HEK293 (cell line): ENCODE results near the gene CEP112.

Source experiments
- CTCF ChIA-PET: fragments of 350-600 bp; formaldehyde crosslinking; extraction: SDS; loops from one replicate; lab custom pipeline; 2021; ENCODE audit warnings: antibody characterized with exemption; lab: Yijun Ruan, JAX
- POLR2A ChIA-PET: fragments of 300-600 bp; formaldehyde crosslinking; extraction: SDS; loops from one replicate; lab custom pipeline; 2020; ENCODE audit warnings: antibody characterized with exemption, inconsistent platforms; lab: Yijun Ruan, JAX
- H3K27ac ChIP-seq: fragments of 200-500 bp; sonication (Bioruptor generic); 2 replicates; pipeline ENCODE4 v1.5.1; 2014; ENCODE audit warnings: low read depth, low read length, control low read depth, inconsistent platforms; ENCODE audit errors: extremely low read depth
- H3K36me3 ChIP-seq, 2 experiments: fragments of 200-500 bp in 1 of 2; sonication (Bioruptor generic) in 1 of 2; 1 replicate in 1 of 2; 2 replicates in 1 of 2; pipeline ENCODE4 v1.5.1; 2014 to 2017; ENCODE audit warnings: inconsistent platforms in 2 of 2, low read length in 2 of 2; ENCODE audit not compliant: control insufficient read depth in 2 of 2, insufficient read depth in 1 of 2
- H3K4me1 ChIP-seq: fragments of 200-500 bp; sonication (Bioruptor generic); 2 replicates; pipeline ENCODE4 v1.5.1; 2014; ENCODE audit warnings: mild to moderate bottlenecking, low read length, inconsistent platforms; ENCODE audit not compliant: control insufficient read depth, insufficient read depth
- H3K4me3 ChIP-seq: 2 replicates; pipeline ENCODE4 v1.5.1; 2011; ENCODE audit warnings: low read depth, mild to moderate bottlenecking, control low read depth, low read length, moderate library complexity
- H3K9me3 ChIP-seq: fragments of 200-500 bp; sonication (Bioruptor generic); 2 replicates; pipeline ENCODE4 v1.5.1; 2014; ENCODE audit warnings: low read depth, low read length, inconsistent platforms; ENCODE audit not compliant: control insufficient read depth, insufficient read depth
- BCL11B ChIP-seq: fragments of 450-650 bp; formaldehyde crosslinking; IDR thresholded peaks from 2 replicates; pipeline ENCODE4 v1.5.1; 2016; ENCODE audit warnings: low read depth, missing biosample characterization, missing genetic modification characterization
- KLF17 ChIP-seq: fragments of 450-650 bp; formaldehyde crosslinking; IDR thresholded peaks from 2 replicates; pipeline ENCODE4 v1.5.1; 2016; ENCODE audit warnings: missing biosample characterization, missing genetic modification characterization
- KLF8 ChIP-seq: fragments of 450-650 bp; formaldehyde crosslinking; IDR thresholded peaks from 2 replicates; pipeline ENCODE4 v1.5.1; 2016; ENCODE audit warnings: missing biosample characterization, missing genetic modification characterization
- SP2 ChIP-seq: fragments of 450-650 bp; formaldehyde crosslinking; IDR thresholded peaks from 2 replicates; pipeline ENCODE4 v1.5.1; 2016; ENCODE audit warnings: missing biosample characterization, missing genetic modification characterization
- ZBTB17 ChIP-seq: fragments of 450-650 bp; formaldehyde crosslinking; IDR thresholded peaks from 2 replicates; pipeline ENCODE4 v1.5.1; 2016; ENCODE audit warnings: missing biosample characterization, missing genetic modification characterization
- ZBTB20 ChIP-seq: fragments of 450-650 bp; formaldehyde crosslinking; IDR thresholded peaks from 2 replicates; pipeline ENCODE4 v1.5.1; 2016; ENCODE audit warnings: missing biosample characterization, missing genetic modification characterization
- ZBTB26 ChIP-seq: fragments of 450-650 bp; formaldehyde crosslinking; optimal IDR thresholded peaks from 2 replicates; pipeline ENCODE3; 2016; ENCODE audit warnings: missing biosample characterization, mild to moderate bottlenecking, missing genetic modification characterization
- ZEB2 ChIP-seq: fragments of 450-650 bp; formaldehyde crosslinking; IDR thresholded peaks from 2 replicates; pipeline ENCODE4 v1.5.1; 2016; ENCODE audit warnings: missing biosample characterization, missing genetic modification characterization
- ZNF174 ChIP-seq: fragments of 450-650 bp; formaldehyde crosslinking; IDR thresholded peaks from 2 replicates; pipeline ENCODE4 v1.5.0; 2017; ENCODE audit warnings: missing biosample characterization, mild to moderate bottlenecking, missing genetic modification characterization
- ZNF274 ChIP-seq, 2 experiments: fragments of 200-500 bp in 1 of 2; fragments of 450-650 bp in 1 of 2; sonication (Bioruptor generic) in 1 of 2; formaldehyde crosslinking in 1 of 2; IDR thresholded peaks; 2 replicates each; pipeline versions ENCODE4 v1.5.1 to v1.6.1; 2014 to 2016; ENCODE audit warnings: borderline replicate concordance in 1 of 2, inconsistent platforms in 1 of 2, low read length in 1 of 2, missing biosample characterization in 1 of 2, missing genetic modification characterization in 1 of 2
- ZNF423 ChIP-seq: fragments of 450-650 bp; formaldehyde crosslinking; IDR thresholded peaks from 2 replicates; pipeline ENCODE4 v1.5.1; 2016; ENCODE audit warnings: missing biosample characterization, missing genetic modification characterization
- ZNF426 ChIP-seq: fragments of 450-650 bp; formaldehyde crosslinking; IDR thresholded peaks from 2 replicates; pipeline ENCODE4 v1.5.1; 2017; ENCODE audit warnings: missing biosample characterization, missing genetic modification characterization, mild to moderate bottlenecking, inconsistent platforms, moderate library complexity
- ZNF510 ChIP-seq: fragments of 450-650 bp; formaldehyde crosslinking; IDR thresholded peaks from 2 replicates; pipeline ENCODE4 v1.5.1; 2018; ENCODE audit warnings: mild to moderate bottlenecking, missing genetic modification characterization, missing biosample characterization; ENCODE audit not compliant: insufficient replicate concordance
- ZNF530 ChIP-seq: fragments of 450-650 bp; formaldehyde crosslinking; IDR thresholded peaks from 2 replicates; pipeline ENCODE4 v1.5.1; 2016; ENCODE audit warnings: low read depth, missing biosample characterization, missing genetic modification characterization
- ZNF548 ChIP-seq: fragments of 450-650 bp; formaldehyde crosslinking; IDR thresholded peaks from 2 replicates; pipeline ENCODE4 v1.5.1; 2016; ENCODE audit warnings: missing biosample characterization, missing genetic modification characterization
- ZNF600 ChIP-seq: fragments of 450-650 bp; formaldehyde crosslinking; IDR thresholded peaks from 2 replicates; pipeline ENCODE4 v1.5.1; 2016; ENCODE audit warnings: missing biosample characterization, missing genetic modification characterization
- ZNF621 ChIP-seq: fragments of 450-650 bp; formaldehyde crosslinking; IDR thresholded peaks from 2 replicates; pipeline ENCODE4 v1.5.1; 2017; ENCODE audit warnings: missing biosample characterization, missing genetic modification characterization
- ZNF660 ChIP-seq: fragments of 450-650 bp; IDR thresholded peaks from 2 replicates; pipeline ENCODE4 v1.5.1; 2018; ENCODE audit warnings: missing biosample characterization, mild to moderate bottlenecking, missing genetic modification characterization
- ZNF830 ChIP-seq: fragments of 450-650 bp; IDR thresholded peaks from 2 replicates; pipeline ENCODE4 v1.5.0; 2018; ENCODE audit warnings: missing biosample characterization, missing genetic modification characterization, low read depth, mild to moderate bottlenecking, moderate library complexity
- ZSCAN16 ChIP-seq: fragments of 450-650 bp; formaldehyde crosslinking; IDR thresholded peaks from 2 replicates; pipeline ENCODE4 v1.5.1; 2016; ENCODE audit warnings: missing biosample characterization, missing genetic modification characterization
- TF ChIP-seq, protein P1 (sequence below): fragments of 450-650 bp; formaldehyde crosslinking; IDR thresholded peaks from 2 replicates; pipeline ENCODE4 v1.5.1; 2016; ENCODE audit warnings: missing biosample characterization, missing genetic modification characterization
- TF ChIP-seq, protein P2 (sequence below): fragments of 450-650 bp; formaldehyde crosslinking; IDR thresholded peaks from 2 replicates; pipeline ENCODE4 v1.5.1; 2016; ENCODE audit warnings: missing biosample characterization, missing genetic modification characterization

The CEP112 gene

DNA sequence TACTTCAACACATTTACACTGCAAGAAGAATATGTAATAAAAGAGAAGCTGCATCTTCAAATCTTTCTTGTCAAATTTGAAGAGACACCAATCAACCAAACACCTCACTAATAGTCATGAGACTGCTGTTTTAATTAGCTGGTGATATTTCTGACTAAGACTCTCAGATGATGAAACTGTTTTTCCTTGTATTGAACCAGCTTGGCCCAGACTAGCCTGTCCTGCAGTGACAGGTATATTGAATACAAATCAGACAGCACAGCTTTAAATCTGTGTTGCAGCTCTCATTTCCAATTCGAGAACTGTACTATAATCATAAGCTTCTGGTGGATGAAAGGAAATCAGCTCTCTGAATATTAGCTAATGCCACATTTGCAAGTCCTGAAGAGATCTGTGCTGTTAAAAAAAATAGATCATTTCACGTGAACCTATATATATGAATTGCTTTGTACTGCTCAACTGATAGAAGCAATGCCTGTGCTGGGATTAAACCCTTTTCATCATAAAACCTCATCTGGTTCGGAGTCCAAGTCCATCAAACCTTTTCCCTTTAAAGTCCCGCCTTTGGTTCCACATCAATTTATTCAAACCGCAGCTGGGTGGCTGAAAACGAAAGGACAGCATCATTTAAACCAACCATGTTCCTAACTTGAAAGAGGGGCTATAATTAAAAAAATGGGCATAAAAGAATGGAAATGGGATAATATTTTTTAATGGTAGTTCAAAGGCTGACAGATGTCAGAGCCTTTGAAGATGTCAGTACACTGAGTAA lies 306.2 kb downstream of the CEP112 start:
- no peak overlapping the region for H3K27ac ChIP-seq
- POLR2A ChIA-PET, result no interaction called here

GRCh38 chr17:65876985-65877384 lies 314.9 kb downstream of the CEP112 start:
- H3K9me3 ChIP-seq, result no peaks in the 10 kb centered on the region
- no peak overlapping the region for H3K27ac ChIP-seq
- no peak overlapping the region for H3K4me3 ChIP-seq
- H3K4me1 ChIP-seq, result no peaks in the 10 kb centered on the region
- H3K36me3 ChIP-seq, result no peaks in the 10 kb centered on the region; a peak in 1 of 3 replicates
- TF ChIP-seq ZNF530 (tag by site-specific recombination) (no peak), ZBTB17 (tag by site-specific recombination) (no peak), ZNF426 (tag by site-specific recombination) (no peak), KLF8 (no peak), ZNF548 (no peak), ZBTB26 (tag by site-specific recombination) (no peak), ZNF600 (tag by site-specific recombination) (no peak), ZNF510 (tag by site-specific recombination) (no peak), ZNF423 (tag by site-specific recombination) (no peak)
- POLR2A ChIA-PET, result no interaction called here
- CTCF ChIA-PET, result no interaction called here

More for the DNA sequence above, 306.2 kb downstream of the CEP112 start:
- H3K4me1 ChIP-seq, result no peaks in the 10 kb centered on the region; the same call in 1 of the 2 replicates
- no peaks in the 10 kb centered on the region; a peak in 1 of 3 replicates for H3K36me3 ChIP-seq
- TF ChIP-seq SP2 (no peak), ZNF660 (no peak), ZSCAN16 (tag by site-specific recombination) (no peak)
- no peaks in the 10 kb centered on the region for H3K9me3 ChIP-seq
- H3K4me3 ChIP-seq, result no peak overlapping the region
- CTCF ChIA-PET, result no interaction called here

DNA sequence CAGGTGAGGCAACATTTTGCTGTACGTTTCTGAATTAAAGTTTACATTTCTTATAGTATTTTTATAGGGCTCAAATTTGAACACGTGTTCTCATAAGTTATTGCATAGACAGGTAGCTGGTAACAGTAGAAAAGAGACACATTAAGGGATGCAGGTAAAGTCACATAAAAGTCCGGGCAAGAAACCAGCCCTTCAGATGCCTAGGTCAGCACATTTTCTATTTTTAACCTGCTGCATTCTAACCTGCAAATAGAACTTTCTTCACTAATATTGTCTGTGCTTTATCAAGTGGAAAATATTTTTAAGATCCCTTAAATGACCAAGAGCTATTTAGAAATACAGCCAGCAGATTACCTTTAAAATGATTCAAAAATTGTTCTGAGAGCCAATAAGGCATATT lies 323.1 kb downstream of the CEP112 start:
- Histone ChIP-seq H3K4me1 (no peaks in the 10 kb centered on the region), H3K4me3 (no peak overlapping the region), H3K27ac (no peak overlapping the region), H3K9me3 (no peaks in the 10 kb centered on the region), H3K36me3 (peaks cover 0 to 2% of the 10 kb centered on the region in 2 experiments; a peak in 1 of 3 replicates)
- ChIA-PET CTCF (interaction anchor here (1.2 kb wide), 1 partner anchor 72 kb away, joined by 3 read pairs; no protein-coding TSS in a partner anchor), POLR2A (no interaction called here)
- TF ChIP-seq BCL11B (tag by site-specific recombination) (no peak), ZNF174 (tag by site-specific recombination) (no peak), ZNF274 (IDR thresholded peaks at IDR 0.05; ENCODE audit: low read length) (no peak), ZNF274 (tag by site-specific recombination; IDR thresholded peaks at IDR 0.05; ENCODE audit: borderline replicate concordance) (no peak), KLF17 (no peak), KLF8 (no peak), ZBTB20 (tag by site-specific recombination) (no peak), ZNF830 (no peak), ZEB2 (tag by site-specific recombination) (no peak), ZNF621 (tag by site-specific recombination) (no peak)
- TF ChIP-seq, protein P1, sequence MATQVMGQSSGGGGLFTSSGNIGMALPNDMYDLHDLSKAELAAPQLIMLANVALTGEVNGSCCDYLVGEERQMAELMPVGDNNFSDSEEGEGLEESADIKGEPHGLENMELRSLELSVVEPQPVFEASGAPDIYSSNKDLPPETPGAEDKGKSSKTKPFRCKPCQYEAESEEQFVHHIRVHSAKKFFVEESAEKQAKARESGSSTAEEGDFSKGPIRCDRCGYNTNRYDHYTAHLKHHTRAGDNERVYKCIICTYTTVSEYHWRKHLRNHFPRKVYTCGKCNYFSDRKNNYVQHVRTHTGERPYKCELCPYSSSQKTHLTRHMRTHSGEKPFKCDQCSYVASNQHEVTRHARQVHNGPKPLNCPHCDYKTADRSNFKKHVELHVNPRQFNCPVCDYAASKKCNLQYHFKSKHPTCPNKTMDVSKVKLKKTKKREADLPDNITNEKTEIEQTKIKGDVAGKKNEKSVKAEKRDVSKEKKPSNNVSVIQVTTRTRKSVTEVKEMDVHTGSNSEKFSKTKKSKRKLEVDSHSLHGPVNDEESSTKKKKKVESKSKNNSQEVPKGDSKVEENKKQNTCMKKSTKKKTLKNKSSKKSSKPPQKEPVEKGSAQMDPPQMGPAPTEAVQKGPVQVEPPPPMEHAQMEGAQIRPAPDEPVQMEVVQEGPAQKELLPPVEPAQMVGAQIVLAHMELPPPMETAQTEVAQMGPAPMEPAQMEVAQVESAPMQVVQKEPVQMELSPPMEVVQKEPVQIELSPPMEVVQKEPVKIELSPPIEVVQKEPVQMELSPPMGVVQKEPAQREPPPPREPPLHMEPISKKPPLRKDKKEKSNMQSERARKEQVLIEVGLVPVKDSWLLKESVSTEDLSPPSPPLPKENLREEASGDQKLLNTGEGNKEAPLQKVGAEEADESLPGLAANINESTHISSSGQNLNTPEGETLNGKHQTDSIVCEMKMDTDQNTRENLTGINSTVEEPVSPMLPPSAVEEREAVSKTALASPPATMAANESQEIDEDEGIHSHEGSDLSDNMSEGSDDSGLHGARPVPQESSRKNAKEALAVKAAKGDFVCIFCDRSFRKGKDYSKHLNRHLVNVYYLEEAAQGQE (tag by site-specific recombination), result no peak
- TF ChIP-seq, protein P2, sequence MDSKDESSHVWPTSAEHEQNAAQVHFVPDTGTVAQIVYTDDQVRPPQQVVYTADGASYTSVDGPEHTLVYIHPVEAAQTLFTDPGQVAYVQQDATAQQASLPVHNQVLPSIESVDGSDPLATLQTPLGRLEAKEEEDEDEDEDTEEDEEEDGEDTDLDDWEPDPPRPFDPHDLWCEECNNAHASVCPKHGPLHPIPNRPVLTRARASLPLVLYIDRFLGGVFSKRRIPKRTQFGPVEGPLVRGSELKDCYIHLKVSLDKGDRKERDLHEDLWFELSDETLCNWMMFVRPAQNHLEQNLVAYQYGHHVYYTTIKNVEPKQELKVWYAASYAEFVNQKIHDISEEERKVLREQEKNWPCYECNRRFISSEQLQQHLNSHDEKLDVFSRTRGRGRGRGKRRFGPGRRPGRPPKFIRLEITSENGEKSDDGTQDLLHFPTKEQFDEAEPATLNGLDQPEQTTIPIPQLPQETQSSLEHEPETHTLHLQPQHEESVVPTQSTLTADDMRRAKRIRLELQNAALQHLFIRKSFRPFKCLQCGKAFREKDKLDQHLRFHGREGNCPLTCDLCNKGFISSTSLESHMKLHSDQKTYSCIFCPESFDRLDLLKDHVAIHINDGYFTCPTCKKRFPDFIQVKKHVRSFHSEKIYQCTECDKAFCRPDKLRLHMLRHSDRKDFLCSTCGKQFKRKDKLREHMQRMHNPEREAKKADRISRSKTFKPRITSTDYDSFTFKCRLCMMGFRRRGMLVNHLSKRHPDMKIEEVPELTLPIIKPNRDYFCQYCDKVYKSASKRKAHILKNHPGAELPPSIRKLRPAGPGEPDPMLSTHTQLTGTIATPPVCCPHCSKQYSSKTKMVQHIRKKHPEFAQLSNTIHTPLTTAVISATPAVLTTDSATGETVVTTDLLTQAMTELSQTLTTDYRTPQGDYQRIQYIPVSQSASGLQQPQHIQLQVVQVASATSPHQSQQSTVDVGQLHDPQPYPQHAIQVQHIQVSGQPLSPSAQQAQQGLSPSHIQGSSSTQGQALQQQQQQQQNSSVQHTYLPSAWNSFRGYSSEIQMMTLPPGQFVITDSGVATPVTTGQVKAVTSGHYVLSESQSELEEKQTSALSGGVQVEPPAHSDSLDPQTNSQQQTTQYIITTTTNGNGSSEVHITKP (tag by site-specific recombination), result no peak
